Thyroid gland (tissue), 4 donors: ENCODE measurements around the gene ZSCAN29.

Experiments
- POLR2A ChIP-seq, 2 donors: fragments of 450-650 bp; IDR thresholded peaks; one replicate each; pipeline ENCODE4 v1.6.1; 2017; ENCODE audit warnings: antibody characterized with exemption in 2 of 2, mild to moderate bottlenecking in 2 of 2, moderate library complexity in 1 of 2
- TF ChIP-seq, protein P1 (sequence below), 6 experiments: fragments of 200-600 bp in 3 of 6; fragments of 450-650 bp in 3 of 6; sonication (generic) in 3 of 6; IDR thresholded peaks; one replicate each; pipeline ENCODE4 v1.5.1; 2016 to 2019; ENCODE audit warnings: antibody characterized with exemption in 6 of 6, mild to moderate bottlenecking in 2 of 6, inconsistent platforms in 1 of 6, moderate library complexity in 1 of 6

- TF ChIP-seq, protein P1, sequence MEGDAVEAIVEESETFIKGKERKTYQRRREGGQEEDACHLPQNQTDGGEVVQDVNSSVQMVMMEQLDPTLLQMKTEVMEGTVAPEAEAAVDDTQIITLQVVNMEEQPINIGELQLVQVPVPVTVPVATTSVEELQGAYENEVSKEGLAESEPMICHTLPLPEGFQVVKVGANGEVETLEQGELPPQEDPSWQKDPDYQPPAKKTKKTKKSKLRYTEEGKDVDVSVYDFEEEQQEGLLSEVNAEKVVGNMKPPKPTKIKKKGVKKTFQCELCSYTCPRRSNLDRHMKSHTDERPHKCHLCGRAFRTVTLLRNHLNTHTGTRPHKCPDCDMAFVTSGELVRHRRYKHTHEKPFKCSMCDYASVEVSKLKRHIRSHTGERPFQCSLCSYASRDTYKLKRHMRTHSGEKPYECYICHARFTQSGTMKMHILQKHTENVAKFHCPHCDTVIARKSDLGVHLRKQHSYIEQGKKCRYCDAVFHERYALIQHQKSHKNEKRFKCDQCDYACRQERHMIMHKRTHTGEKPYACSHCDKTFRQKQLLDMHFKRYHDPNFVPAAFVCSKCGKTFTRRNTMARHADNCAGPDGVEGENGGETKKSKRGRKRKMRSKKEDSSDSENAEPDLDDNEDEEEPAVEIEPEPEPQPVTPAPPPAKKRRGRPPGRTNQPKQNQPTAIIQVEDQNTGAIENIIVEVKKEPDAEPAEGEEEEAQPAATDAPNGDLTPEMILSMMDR (IDR thresholded peaks at IDR 0.05), result no peak
- no peak for TF ChIP-seq POLR2A (IDR thresholded peaks at IDR 0.05)
Observed at GRCh38 chr15:43318990-43319771, 51.7 kb downstream of the ZSCAN29 start.
